GM10248 (cell line): ENCODE results near the gene SCG3.
A peak's percentile ranks its signal among the peaks of the same experiment; 100 is the strongest.

Experiments used
- CTCF ChIA-PET: fragments of 300-600 bp; sonication (Branson Sonifier 250); formaldehyde crosslinking; extraction: SDS; loops from one replicate; lab custom pipeline; 2021; ENCODE audit warnings: antibody characterized with exemption; lab: Yijun Ruan, JAX
- POLR2A ChIA-PET: fragments of 350-650 bp; sonication (Branson Sonifier 250); formaldehyde crosslinking; extraction: SDS; loops from one replicate; lab custom pipeline; 2020; ENCODE audit warnings: antibody characterized with exemption; lab: Yijun Ruan, JAX
- DNase-seq: peaks from one replicate; pipeline ENCODE4 v3.0.0; 2012; ENCODE audit errors: extremely low spot score
- CTCF ChIP-seq: IDR thresholded peaks from 2 replicates; pipeline ENCODE4 v1.5.1; 2012; ENCODE audit warnings: mild to moderate bottlenecking, low read depth; ENCODE audit errors: extremely low read depth, missing control alignments, control extremely low read depth

Gene SCG3

GRCh38 chr15:51750792-51751696 is 69.7 kb downstream of the SCG3 start, which contains the start of gene TMOD2:
Gene TMOD2 (plus strand): TSS chr15:51751597. CDS start chr15:51766442, 14,845 bp downstream.
- TF ChIP-seq CTCF: no peak
- CTCF ChIA-PET: interaction anchor here (0.8 to 1.8 kb wide), 4 partner anchors 10 to 101 kb away, joined by 3 to 6 read pairs (median 4); no protein-coding TSS in a partner anchor
- peak; percentile 76 for DNase-seq
- POLR2A ChIA-PET: no interaction called here

DNA sequence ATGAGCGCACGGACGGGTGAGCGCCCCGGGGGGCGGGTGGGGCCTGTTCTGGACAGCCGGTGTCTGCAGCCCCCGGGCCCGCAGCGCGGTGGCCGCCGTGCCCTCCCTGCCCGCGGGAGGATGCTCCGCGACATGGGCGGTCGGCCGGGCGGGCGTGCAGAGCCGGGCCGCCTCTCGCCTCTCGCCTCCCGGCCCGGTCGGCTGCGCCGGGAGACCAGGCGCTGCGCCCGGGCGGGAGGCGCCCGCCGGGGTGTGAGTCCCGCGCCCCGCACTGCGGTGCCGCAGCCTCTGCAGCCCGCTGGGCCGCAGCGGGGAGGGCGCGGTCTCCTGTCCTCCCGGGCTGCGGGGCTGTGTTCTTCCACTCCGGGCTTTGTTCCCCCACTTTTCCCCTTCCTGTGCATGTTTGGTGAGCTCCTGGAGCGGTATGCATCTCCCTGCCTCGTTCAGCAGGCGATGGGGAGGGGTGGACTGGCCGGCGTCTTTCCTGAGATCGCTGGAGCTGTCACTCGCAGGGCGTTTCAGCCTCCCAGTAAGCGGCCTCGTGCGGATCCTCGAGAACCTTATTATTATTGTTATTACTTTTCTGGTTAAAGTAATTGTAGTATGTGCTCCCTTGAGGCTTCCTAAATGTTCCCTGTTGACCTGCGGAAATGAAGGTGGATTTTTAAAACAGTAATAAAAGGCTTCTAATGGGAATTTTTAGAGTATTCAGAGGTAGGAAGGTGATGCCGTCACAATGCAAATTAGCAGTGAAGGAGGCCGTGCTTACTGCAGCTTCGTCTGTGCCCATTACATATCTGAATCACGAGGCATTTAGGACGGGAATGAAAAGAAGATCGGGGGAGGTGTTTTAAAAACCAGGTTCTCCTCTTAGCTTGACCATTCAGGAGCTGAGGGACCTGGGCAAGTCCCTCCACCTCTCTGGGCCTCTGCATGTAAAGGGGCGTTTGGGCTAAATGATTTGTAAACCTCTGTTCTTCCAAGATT is 70.7 kb downstream of the SCG3 start:
- TF ChIP-seq CTCF: no peak
- ChIA-PET POLR2A (no interaction called here), CTCF (interaction anchor here (0.7 to 1.8 kb wide), 4 partner anchors 23 to 102 kb away, joined by 3 to 6 read pairs (median 4); no protein-coding TSS in a partner anchor)
- no peak for DNase-seq

GRCh38 chr15:51752888-51753287 is 71.6 kb downstream of the SCG3 start:
- CTCF ChIA-PET: interaction anchor here (1.2 to 5.8 kb wide), 3 partner anchors 16 to 103 kb away, joined by 3 to 41 read pairs (median 6); no protein-coding TSS in a partner anchor
- POLR2A ChIA-PET: no interaction called here
- no peak for TF ChIP-seq CTCF
- no peak for DNase-seq

- POLR2A ChIA-PET: no interaction called here
- TF ChIP-seq CTCF: no peak
- CTCF ChIA-PET: interaction anchor here (2.4 to 5.8 kb wide), 2 partner anchors 23 to 104 kb away, joined by 8 to 41 read pairs; no protein-coding TSS in a partner anchor
- no peak for DNase-seq
These were observed 73.0 kb downstream of the SCG3 start for GRCh38 chr15:51754267-51754666.

DNA sequence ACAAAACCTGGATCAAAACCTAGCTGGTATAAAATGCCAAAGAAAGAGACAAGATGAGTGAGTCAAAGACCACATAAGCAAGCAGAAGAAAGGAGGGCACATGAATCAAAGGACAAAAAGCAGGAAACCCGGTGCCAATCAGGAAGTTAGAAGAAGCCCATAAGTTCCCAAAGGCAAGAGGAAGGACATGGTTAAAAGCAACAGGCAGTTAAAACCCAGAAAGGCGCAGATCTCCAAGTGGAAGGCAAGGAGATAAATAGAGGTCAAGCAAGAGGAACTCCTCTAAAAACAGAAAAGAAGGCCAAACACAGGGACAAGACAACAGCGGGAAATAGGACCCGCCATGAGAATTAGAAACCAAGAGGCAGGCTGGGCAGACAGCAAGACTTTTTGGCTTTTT is 74.5 kb downstream of the SCG3 start:
- POLR2A ChIA-PET: no interaction called here
- no peak for TF ChIP-seq CTCF
- CTCF ChIA-PET: interaction anchor here (1.1 to 5.8 kb wide), 5 partner anchors 8 to 106 kb away, joined by 3 to 41 read pairs (median 8); no protein-coding TSS in a partner anchor
- DNase-seq: no peak

- POLR2A ChIA-PET: no interaction called here
- TF ChIP-seq CTCF: no peak
- no peak for DNase-seq
These were observed 75.2 kb downstream of the SCG3 start for GRCh38 chr15:51756482-51756881.

More at GRCh38 chr15:51756482-51756881, 75.2 kb downstream of the SCG3 start:
- CTCF ChIA-PET: interaction anchor here (1.9 to 5.8 kb wide), 4 partner anchors 14 to 106 kb away, joined by 4 to 41 read pairs (median 10); no protein-coding TSS in a partner anchor
